NCI-H345 treated with DMSO at 0.1 percent for 48 hours (cell line): ENCODE measurements around the gene DUOXA1.
A peak's percentile ranks its signal among the peaks of the same experiment; 100 is the strongest.

ENCODE experiments used
- DNase-seq: peaks from one replicate; lab custom pipeline; 2025; ENCODE audit not compliant: unreplicated experiment; lab: John Stamatoyannopoulos, UW

The DUOXA1 gene

GRCh38 chr15:45133561-45133920 is 3.9 kb upstream of the DUOXA1 start:
- DNase-seq = no peak

- DNase-seq = no peak
Observed at GRCh38 chr15:45132844-45133560, 3.3 kb upstream of the DUOXA1 start.

- no peak for DNase-seq
Observed at GRCh38 chr15:45131510-45131909, 1.8 kb upstream of the DUOXA1 start.

GRCh38 chr15:45130291-45131000 is 767 bp upstream of the DUOXA1 start:
- DNase-seq = no peak

GRCh38 chr15:45128971-45129639 is 574 bp downstream of the DUOXA1 start:
- no peak for DNase-seq

GRCh38 chr15:45126535-45127158 is 3.0 kb downstream of the DUOXA1 start:
- DNase-seq = no peak

GRCh38 chr15:45123397-45123796 is 6.3 kb downstream of the DUOXA1 start:
- no peak for DNase-seq

GRCh38 chr15:45122719-45123118 is 7.0 kb downstream of the DUOXA1 start:
- DNase-seq = no peak

- DNase-seq = no peak
Observed at GRCh38 chr15:45121706-45122417, 7.8 kb downstream of the DUOXA1 start.

GRCh38 chr15:45121020-45121419 is 8.7 kb downstream of the DUOXA1 start:
- DNase-seq = no peak

- DNase-seq = no peak
Observed at GRCh38 chr15:45120081-45120972, 9.4 kb downstream of the DUOXA1 start.

- DNase-seq = no peak
Observed at GRCh38 chr15:45118996-45119395, 10.7 kb downstream of the DUOXA1 start.

- DNase-seq = peak; percentile 74
Observed at GRCh38 chr15:45118131-45118588, 11.5 kb downstream of the DUOXA1 start.

- no peak for DNase-seq
Observed at GRCh38 chr15:45117308-45118130, 12.2 kb downstream of the DUOXA1 start.

- DNase-seq = no peak
Observed at GRCh38 chr15:45116482-45117307, 13.0 kb downstream of the DUOXA1 start.

- no peak for DNase-seq
Observed at GRCh38 chr15:45116006-45116481, 13.6 kb downstream of the DUOXA1 start.

- no peak for DNase-seq
Observed at GRCh38 chr15:45115312-45115820, 14.3 kb downstream of the DUOXA1 start.

- no peak for DNase-seq
Observed at GRCh38 chr15:45114751-45115085, 15.0 kb downstream of the DUOXA1 start.
